ENCODE data around the gene HCFC1. TPM values are rescaled to one million over a fixed set of nuclear protein-coding genes. Genes with fewer than 3 reads are reported as not detected.

The HCFC1 gene
- total and polyA plus RNA-seq, 7 experiments from 2014 or later, result 6.6 to 106 (median 52.9) TPM

DNA sequence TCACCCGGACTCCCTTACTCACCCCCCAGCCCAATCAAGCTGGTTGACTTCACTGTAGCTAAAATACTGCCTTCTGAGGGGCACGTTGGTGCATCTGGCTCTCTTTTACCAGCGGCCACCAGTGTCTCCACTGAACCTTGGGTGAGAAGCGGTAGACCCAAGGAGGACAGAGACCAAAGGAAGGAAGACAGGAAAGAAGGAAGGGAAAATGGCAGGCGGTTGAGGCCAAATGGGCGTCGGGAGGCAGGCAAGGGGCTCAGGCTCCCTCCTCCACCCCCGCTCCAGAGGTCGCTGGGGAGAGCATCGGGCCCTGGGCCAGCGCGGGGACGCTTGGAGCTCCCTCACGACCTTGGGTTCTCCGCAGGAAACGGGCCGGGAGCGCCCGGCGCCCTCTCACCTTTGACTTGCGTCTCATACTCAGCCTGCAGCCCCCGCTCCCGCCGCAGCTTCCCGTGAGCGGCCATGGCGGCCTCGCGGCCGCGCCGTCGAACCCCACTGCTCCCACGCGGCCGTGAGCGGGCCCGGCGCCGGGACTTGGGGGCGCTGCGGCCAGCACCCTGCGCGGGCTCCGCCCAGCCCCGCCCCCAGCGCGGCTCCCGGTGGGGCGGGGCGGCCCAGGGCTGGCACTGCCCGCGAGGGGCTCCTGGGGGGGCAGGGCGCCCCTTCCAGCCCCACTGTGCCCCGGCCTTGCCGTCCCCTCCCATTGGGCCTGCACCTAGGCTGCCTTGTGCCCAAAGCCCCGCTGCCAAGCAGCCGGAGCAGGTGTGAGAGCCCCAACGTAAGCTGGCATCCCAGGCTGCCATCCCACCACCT, 45.7 kb downstream of the HCFC1 start, which contains the start of gene ARHGAP4:
Gene ARHGAP4 (minus strand): TSS at position 526 of the 813 bp plus-strand sequence. CDS start 62 bp downstream, at position 464.
- H3K4me1 ChIP-seq (ENCODE audit: control insufficient read depth in 2 of 2, insufficient read depth in 2 of 2, low read length in 2 of 2), result peaks cover 23 to 27% of the 10 kb centered on the region in 2 donors
- ATAC-seq (peak; percentile 2), DNase-seq (peak in 7 of 9 donors; percentile 23 to 72 (median 42))
- Mint-ChIP-seq H3K27me3 (no peaks in the 10 kb centered on the region), H3K9me3 (peaks cover 0 to 2% (median 0%) of the 10 kb centered on the region in 11 donors), H3K4me3 (peak within 1 kb of the TSS; percentile 92 to 98 (median 94)), H3K4me1 (peaks cover 0 to 76% (median 25%) of the 10 kb centered on the region in 7 donors), H3K36me3 (peaks cover 0 to 21% (median 0%) of the 10 kb centered on the region in 5 donors), H3K27ac (peak within 1 kb of the TSS; percentile 88 to 100 (median 98))
- peaks cover 0 to 11% (median 0%) of the 10 kb centered on the region in 3 experiments for H3K36me3 ChIP-seq (ENCODE audit: control insufficient read depth in 2 of 3, insufficient read depth in 3 of 3, low read length in 3 of 3)
- ChIA-PET CTCF (interaction anchor here (1.6 to 13.2 kb wide), 3 partner anchors 15 to 42 kb away, joined by 4 to 168 read pairs (median 27); partner anchors contain the start of gene RENBP), POLR2A (interaction anchor here (0.7 to 17.4 kb wide), 20 partner anchors 9 to 519 kb away, joined by 3 to 384 read pairs (median 6); partner anchors contain the start of genes HCFC1, IDH3G, NAA10 and RENBP)
- intact Hi-C loops (cut with micrococcal nuclease), result loop anchor here (1.0 to 10.0 kb wide), 8 partner anchors 9 to 569 kb away; partner anchors contain the start of genes EMD (in 2 of the 2), NAA10 (in 1 of the 2), SLC10A3 (in 1 of the 2) and SLC6A8 (in 1 of the 2)
- peak within 1 kb of the TSS; percentile 81 for H3K4me3 ChIP-seq (ENCODE audit: low read length)
- H3K27ac ChIP-seq (ENCODE audit: low read depth, low read length), result peak within 1 kb of the TSS; percentile 98
- H3K27me3 ChIP-seq (ENCODE audit: control insufficient read depth in 2 of 2, insufficient read depth in 2 of 2, low read length in 2 of 2), result no peaks in the 10 kb centered on the region
- no peaks in the 10 kb centered on the region for H3K9me3 ChIP-seq (ENCODE audit: control insufficient read depth in 2 of 3, low read length in 3 of 3)

DNA sequence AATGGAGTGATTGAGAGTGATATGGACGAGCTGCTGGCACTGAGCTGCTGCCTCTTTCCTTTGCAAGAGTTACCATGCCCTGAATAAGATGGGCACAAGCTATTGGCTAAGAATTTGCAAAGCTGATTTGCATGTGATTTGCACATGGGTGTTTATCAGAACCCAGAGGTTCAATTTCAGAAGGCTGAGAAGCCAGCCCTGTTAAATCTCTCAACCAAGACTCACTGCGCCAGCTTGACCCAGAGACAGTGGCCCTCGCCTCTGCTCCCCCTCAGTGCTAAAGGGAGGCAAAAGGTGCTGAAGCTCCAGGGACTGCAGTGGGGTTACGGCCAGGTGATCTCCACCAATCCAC, 46.3 kb downstream of the HCFC1 start:
- Histone ChIP-seq H3K36me3 (ENCODE audit: control insufficient read depth in 2 of 3, insufficient read depth in 3 of 3, low read length in 3 of 3) (peaks cover 0 to 16% (median 0%) of the 10 kb centered on the region in 3 experiments), H3K27me3 (ENCODE audit: control insufficient read depth in 2 of 2, insufficient read depth in 2 of 2, low read length in 2 of 2) (no peaks in the 10 kb centered on the region), H3K4me3 (ENCODE audit: low read length) (peak overlapping the region; percentile 70), H3K27ac (ENCODE audit: low read depth, low read length) (peak overlapping the region; percentile 98), H3K4me1 (ENCODE audit: control insufficient read depth in 2 of 2, insufficient read depth in 2 of 2, low read length in 2 of 2) (peaks cover 27% of the 10 kb centered on the region in 2 donors), H3K9me3 (ENCODE audit: control insufficient read depth in 2 of 3, low read length in 3 of 3) (no peaks in the 10 kb centered on the region)
- H3K9me3 Mint-ChIP-seq, result peaks cover 0 to 2% (median 0%) of the 10 kb centered on the region in 11 donors
- peak overlapping the region; percentile 88 to 98 (median 93) for H3K27ac Mint-ChIP-seq
- no peak for ATAC-seq
- intact Hi-C loops (cut with micrococcal nuclease), result loop anchor here (2.0 to 10.0 kb wide), 4 partner anchors 19 to 569 kb away; partner anchors contain the start of genes EMD (in 2 of the 2), SLC10A3 (in 1 of the 2) and SLC6A8 (in 1 of the 2)
- H3K36me3 Mint-ChIP-seq, result peaks cover 0 to 21% (median 0%) of the 10 kb centered on the region in 5 donors
- peak overlapping the region; percentile 92 to 98 (median 94) for H3K4me3 Mint-ChIP-seq
- DNase-seq, result peak in 4 of 9 donors; percentile 41 to 50 (median 43)
- H3K4me1 Mint-ChIP-seq, result peaks cover 0 to 73% (median 24%) of the 10 kb centered on the region in 7 donors
- ChIA-PET CTCF (interaction anchor here (0.6 to 13.2 kb wide), 5 partner anchors 13 to 43 kb away, joined by 3 to 168 read pairs (median 5); partner anchors contain the start of gene RENBP), POLR2A (interaction anchor here (0.7 to 17.4 kb wide), 14 partner anchors 8 to 444 kb away, joined by 3 to 384 read pairs (median 6); partner anchors contain the start of genes HCFC1, IDH3G, NAA10 and RENBP)
- no peaks in the 10 kb centered on the region for H3K27me3 Mint-ChIP-seq

- Histone ChIP-seq H3K27ac (ENCODE audit: low read depth, low read length) (peak overlapping the region; percentile 98), H3K36me3 (ENCODE audit: control insufficient read depth in 2 of 3, insufficient read depth in 3 of 3, low read length in 3 of 3) (peaks cover 0 to 19% (median 0%) of the 10 kb centered on the region in 3 experiments), H3K4me1 (ENCODE audit: control insufficient read depth in 2 of 2, insufficient read depth in 2 of 2, low read length in 2 of 2) (peaks cover 24 to 26% of the 10 kb centered on the region in 2 donors), H3K9me3 (ENCODE audit: control insufficient read depth in 2 of 3, low read length in 3 of 3) (no peaks in the 10 kb centered on the region), H3K4me3 (ENCODE audit: low read length) (peak overlapping the region; percentile 70), H3K27me3 (ENCODE audit: control insufficient read depth in 2 of 2, insufficient read depth in 2 of 2, low read length in 2 of 2) (no peaks in the 10 kb centered on the region)
- ChIA-PET POLR2A (interaction anchor here (1.6 to 17.4 kb wide), 8 partner anchors 14 to 130 kb away, joined by 3 to 384 read pairs (median 20); partner anchors contain the start of genes HCFC1, IDH3G, NAA10 and RENBP), CTCF (interaction anchor here (0.6 to 13.2 kb wide), 6 partner anchors 12 to 810 kb away, joined by 3 to 168 read pairs (median 4); partner anchors contain the start of gene RENBP)
- Mint-ChIP-seq H3K9me3 (peaks cover 0 to 2% (median 0%) of the 10 kb centered on the region in 11 donors), H3K27ac (peak overlapping the region; percentile 86 to 98 (median 93)), H3K4me3 (peak overlapping the region; percentile 92 to 98 (median 94)), H3K27me3 (no peaks in the 10 kb centered on the region), H3K36me3 (peaks cover 0 to 23% (median 0%) of the 10 kb centered on the region in 5 donors), H3K4me1 (peaks cover 0 to 68% (median 25%) of the 10 kb centered on the region in 7 donors)
- intact Hi-C loops (cut with micrococcal nuclease), result loop anchor here (1.0 to 10.0 kb wide), 4 partner anchors 18 to 570 kb away; partner anchors contain the start of gene SLC10A3 (in 1 of the 2)
- DNase-seq (peak in 7 of 9 donors; percentile 42 to 59 (median 52)), ATAC-seq (no peak)
These were observed 47.3 kb downstream of the HCFC1 start for GRCh38 chrX:153924149-153924861.

DNA sequence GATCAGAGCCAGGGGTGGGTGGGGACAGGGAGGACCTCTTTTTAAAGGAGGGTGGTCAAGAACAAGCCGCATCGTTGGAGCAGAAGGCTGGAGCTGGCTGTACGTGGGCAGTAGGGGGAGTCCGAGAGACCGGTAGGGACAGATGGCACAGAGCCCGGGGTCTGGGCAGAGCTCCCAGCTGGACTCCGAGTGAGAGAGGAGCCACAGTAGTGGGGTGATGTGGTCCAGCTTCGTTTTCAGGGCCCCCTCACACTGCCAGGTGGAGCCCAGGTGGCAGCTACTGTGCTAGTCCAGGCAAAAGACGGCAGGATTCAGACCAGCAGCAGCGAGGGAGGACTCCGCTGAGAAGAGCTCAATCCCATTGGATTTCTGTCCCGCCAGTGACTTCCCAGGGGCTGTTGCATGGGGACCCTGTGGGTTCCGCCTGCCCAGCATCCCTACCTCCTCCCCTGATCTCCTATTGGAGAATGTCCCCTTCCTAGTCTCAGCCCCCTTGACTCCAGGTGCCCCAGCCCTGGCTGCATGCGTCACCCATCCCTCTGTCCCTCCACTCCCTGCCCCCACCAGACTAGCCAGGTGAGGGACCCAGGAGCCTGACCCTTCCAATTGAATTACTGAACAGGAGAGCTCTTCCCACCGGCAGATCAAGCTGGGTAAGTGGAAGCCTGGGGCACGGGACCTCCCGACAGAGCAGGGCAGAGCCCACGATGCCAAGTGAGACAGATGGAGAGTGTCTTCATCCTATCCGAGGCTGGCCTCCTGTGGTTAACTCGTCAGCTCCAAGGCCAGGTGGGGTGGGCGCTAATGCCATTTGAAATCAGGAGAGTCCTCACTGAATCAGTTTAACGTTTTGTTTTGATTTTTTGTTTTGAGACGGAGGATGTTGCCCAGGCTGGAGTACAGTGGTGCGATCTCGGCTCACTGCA, 48.4 kb downstream of the HCFC1 start:
- peak overlapping the region; percentile 70 for H3K4me3 ChIP-seq (ENCODE audit: low read length)
- peak overlapping the region; percentile 98 for H3K27ac ChIP-seq (ENCODE audit: low read depth, low read length)
- intact Hi-C loops (cut with micrococcal nuclease), result loop anchor here in 1 of 2 donors (10.0 kb wide), 1 partner anchor 572 kb away; the partner anchor contains the start of gene SLC10A3
- CTCF ChIA-PET, result interaction anchor here (1.3 to 13.2 kb wide), 4 partner anchors 17 to 160 kb away, joined by 4 to 168 read pairs (median 17); partner anchors contain the start of gene RENBP
- Mint-ChIP-seq H3K36me3 (peaks cover 0 to 21% (median 0%) of the 10 kb centered on the region in 5 donors), H3K4me3 (peak overlapping the region; percentile 92 to 98 (median 94)), H3K4me1 (peaks cover 0 to 59% (median 21%) of the 10 kb centered on the region in 7 donors), H3K27me3 (no peaks in the 10 kb centered on the region), H3K27ac (peak overlapping the region; percentile 23 to 98 (median 93)), H3K9me3 (peaks cover 0 to 2% (median 0%) of the 10 kb centered on the region in 11 donors)
- ATAC-seq, result no peak
- POLR2A ChIA-PET, result interaction anchor here (0.7 to 17.4 kb wide), 7 partner anchors 8 to 159 kb away, joined by 3 to 384 read pairs (median 4); partner anchors contain the start of genes HCFC1, NAA10, PLXNB3 and RENBP
- DNase-seq, result no peak
- H3K36me3 ChIP-seq (ENCODE audit: control insufficient read depth in 2 of 3, insufficient read depth in 3 of 3, low read length in 3 of 3), result peaks cover 0 to 30% (median 4%) of the 10 kb centered on the region in 3 experiments
- H3K27me3 ChIP-seq (ENCODE audit: control insufficient read depth in 2 of 2, insufficient read depth in 2 of 2, low read length in 2 of 2), result no peaks in the 10 kb centered on the region
- H3K4me1 ChIP-seq (ENCODE audit: control insufficient read depth in 2 of 2, insufficient read depth in 2 of 2, low read length in 2 of 2), result peaks cover 19 to 21% of the 10 kb centered on the region in 2 donors
- no peaks in the 10 kb centered on the region for H3K9me3 ChIP-seq (ENCODE audit: control insufficient read depth in 2 of 3, low read length in 3 of 3)

Measured in naive thymus-derived CD4-positive, alpha-beta T cell (primary cell).